Measurements from ENCODE around the gene KRTAP20-2.

Gene KRTAP20-2

GRCh38 chr21:30634906-30635305 lies at the start of gene KRTAP20-2:
TSS of gene KRTAP20-2 (plus strand) at chr21:30635206. CDS start at chr21:30635264, 58 bp downstream.
- DNase-seq, result no peak

- DNase-seq, result no peak
Observed at GRCh38 chr21:30590297-30590696, 44.7 kb upstream of the KRTAP20-2 start, which contains the start of gene KRTAP22-2. TSS of gene KRTAP22-2 (minus strand) at chr21:30590397.

- DNase-seq, result no peak
Observed at GRCh38 chr21:30592140-30592539, 42.9 kb upstream of the KRTAP20-2 start, which contains the start of gene KRTAP6-3. TSS of gene KRTAP6-3 (plus strand) at chr21:30592440. CDS start at chr21:30592446, 6 bp downstream.

DNA sequence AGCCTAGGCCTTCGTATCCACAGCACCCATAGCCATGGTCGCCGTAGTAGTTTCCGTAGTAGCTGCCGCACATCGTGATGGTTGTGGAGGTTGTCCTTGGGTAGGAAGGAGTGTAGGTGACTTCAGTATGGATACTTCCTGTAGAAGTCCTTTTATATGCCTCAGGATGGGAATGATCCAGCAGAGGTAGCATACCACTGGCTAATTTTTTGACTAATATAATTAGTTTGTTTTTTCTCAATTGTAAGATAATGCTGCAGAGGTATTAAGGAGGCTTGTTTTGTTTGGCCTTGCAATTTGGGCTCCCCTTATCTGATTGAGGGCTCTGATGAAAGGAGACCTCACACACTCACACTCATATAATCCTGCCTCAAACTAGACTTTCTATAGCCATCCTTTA lies 36.2 kb upstream of the KRTAP20-2 start, which contains the start of gene KRTAP6-2:
TSS of gene KRTAP6-2 (minus strand) at position 101 of the 400 bp plus-strand sequence. CDS start at position 73, 28 bp downstream.
- no peak for DNase-seq

DNA sequence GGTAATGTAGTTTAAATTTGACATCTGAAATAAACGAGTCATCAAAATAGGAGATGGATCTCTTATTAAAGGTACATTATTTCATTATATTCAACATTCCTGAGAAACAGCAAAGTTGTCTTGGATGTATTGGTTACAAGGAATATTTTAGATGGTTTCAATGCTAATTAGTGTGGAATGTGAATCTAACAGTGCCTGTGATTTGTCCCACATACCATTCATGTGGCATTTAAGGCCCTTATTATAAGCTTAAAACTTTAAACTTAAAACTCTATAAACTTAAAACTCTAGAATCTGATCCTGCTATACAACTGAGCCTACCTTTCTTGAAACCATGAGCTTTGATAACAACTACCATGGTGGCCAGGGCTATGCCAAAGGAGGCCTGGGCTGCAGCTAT lies 34.2 kb upstream of the KRTAP20-2 start, which contains the start of gene KRTAP22-1:
TSS of gene KRTAP22-1 (plus strand) at position 301 of the 400 bp plus-strand sequence.
- DNase-seq, result no peak

DNA sequence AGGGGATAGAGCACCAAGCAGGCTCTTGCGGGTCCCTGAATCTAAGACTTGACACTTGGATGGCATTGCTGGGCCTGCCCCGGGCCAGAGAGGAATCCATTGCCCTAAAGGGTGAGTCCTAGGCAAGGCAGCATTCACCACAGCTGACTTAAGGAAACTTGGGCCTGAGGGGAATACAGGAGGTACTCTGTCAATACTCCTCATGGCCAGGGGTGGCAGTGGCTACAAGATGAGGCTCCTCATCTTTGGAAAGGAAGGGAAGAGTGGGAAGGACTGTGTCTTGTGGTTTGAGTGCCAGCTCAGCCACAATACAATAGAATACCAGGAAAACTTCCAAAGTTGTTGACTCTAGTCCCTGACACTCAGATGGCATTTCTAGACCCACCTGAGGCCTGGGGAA lies 29.0 kb upstream of the KRTAP20-2 start:
- no peak for DNase-seq

- DNase-seq, result no peak
Observed at GRCh38 chr21:30612132-30612531, 22.9 kb upstream of the KRTAP20-2 start.

GRCh38 chr21:30613836-30614235 lies 21.2 kb upstream of the KRTAP20-2 start, which contains the start of gene KRTAP6-1:
TSS of gene KRTAP6-1 (minus strand) at chr21:30613930. CDS start at chr21:30613904, 26 bp downstream.
- no peak for DNase-seq

GRCh38 chr21:30615199-30615598 lies 19.8 kb upstream of the KRTAP20-2 start:
- no peak for DNase-seq

DNA sequence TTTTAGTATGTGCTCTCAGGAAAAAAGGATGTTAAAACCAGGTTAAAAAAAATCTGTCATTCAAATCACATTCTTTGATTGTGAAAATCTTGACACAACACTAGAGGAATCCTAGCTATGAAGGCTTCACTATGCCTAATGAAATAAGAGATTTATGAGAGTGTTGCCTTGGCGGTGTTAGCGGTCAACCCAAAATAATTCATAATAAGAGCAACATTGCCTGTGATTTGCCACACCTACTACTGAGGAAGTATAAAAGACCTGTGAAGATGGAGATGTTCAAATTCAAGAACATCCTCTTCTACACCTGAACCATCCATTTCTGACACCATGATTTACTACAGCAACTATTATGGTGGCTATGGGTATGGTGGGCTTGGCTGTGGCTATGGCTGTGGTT lies 18.9 kb upstream of the KRTAP20-2 start, which contains the start of gene KRTAP20-1:
TSS of gene KRTAP20-1 (plus strand) at position 301 of the 400 bp plus-strand sequence. CDS start at position 331, 30 bp downstream.
- no peak for DNase-seq

DNA sequence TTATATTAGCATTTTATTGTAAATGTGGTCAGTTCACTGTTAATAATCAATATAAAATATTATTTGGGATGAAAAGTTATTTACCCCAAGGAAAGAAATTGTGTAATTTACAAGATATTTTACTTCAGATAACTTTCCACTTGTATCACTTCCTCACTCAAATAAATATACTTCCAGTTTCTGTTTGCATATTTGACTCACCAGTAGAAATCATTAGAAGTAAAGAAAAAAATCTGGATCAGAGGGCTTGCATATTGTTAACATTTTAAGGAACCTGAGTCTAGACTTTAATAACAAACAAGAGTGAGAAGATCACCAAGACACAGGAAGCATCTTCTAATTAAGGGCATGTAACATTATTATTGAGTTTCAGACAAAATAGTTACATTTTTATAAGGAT lies 14.9 kb upstream of the KRTAP20-2 start:
- no peak for DNase-seq

- no peak for DNase-seq
Observed at GRCh38 chr21:30620522-30620921, 14.5 kb upstream of the KRTAP20-2 start, which contains the start of gene KRTAP20-4. TSS of gene KRTAP20-4 (plus strand) at chr21:30620627.

- DNase-seq, result no peak
Observed at GRCh38 chr21:30623362-30623761, 11.6 kb upstream of the KRTAP20-2 start.

- no peak for DNase-seq
Observed at GRCh38 chr21:30625449-30626165, 9.4 kb upstream of the KRTAP20-2 start.

GRCh38 chr21:30628109-30628508 lies 6.9 kb upstream of the KRTAP20-2 start:
- DNase-seq, result no peak

DNA sequence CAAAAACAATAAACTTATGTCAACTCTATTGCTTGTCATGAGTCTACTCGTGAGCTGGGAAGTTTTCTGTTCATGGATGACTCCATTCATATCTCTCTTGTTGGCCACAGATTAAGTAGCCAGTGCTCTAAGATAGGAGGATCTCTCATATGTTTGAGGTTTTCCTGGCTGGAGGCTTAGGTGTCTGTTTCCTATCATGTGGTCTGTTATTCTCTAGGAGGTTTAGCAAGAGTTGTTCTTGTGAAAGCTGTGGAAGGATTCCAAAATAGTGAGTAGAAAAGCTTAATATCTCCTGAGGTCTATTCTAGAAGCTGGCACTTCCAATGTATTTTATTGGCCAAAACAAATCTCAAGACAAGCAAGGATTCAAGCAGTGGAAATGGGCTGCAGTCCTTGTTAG lies 5.8 kb upstream of the KRTAP20-2 start:
- DNase-seq, result no peak

DNA sequence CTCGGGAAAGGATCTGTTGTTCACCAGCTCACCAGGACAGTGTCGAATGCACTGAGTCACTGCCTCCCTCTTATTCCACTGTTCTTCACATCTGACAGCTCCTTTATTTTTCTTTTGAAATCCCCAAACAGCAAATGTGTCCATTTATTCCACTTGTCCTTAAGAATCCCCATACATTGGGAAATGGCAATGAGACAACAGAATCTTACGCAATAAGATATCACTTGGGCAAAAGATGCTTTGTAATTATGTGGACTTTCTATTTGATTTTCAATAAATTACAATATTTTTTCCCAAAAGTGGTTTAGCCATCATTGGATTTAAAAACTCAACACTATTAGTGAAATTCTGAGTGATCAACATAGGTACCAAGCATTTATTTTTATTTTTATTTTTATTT lies 3.7 kb downstream of the KRTAP20-2 start:
- no peak for DNase-seq

DNA sequence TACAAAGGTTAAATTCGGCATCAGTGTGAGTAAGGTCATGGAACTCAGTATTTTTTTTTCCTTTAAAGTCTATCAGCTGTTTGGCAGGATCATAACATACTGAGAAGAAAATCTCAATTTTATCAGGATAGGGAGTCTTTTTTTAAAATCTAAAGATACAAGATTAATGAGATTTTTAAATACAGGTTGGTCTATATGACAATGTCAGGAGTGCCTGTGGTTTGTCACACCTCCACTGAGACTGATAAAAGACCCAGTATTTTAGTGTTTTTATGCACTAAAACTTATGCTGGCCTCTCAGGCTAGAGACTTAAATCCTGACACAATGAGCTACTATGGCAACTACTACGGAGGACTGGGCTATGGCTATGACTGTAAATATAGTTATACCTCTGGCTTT lies 7.6 kb downstream of the KRTAP20-2 start, which contains the start of gene KRTAP20-3:
TSS of gene KRTAP20-3 (plus strand) at position 301 of the 400 bp plus-strand sequence.
- no peak for DNase-seq

- no peak for DNase-seq
Observed at GRCh38 chr21:30646904-30647414, 12.0 kb downstream of the KRTAP20-2 start.

GRCh38 chr21:30652891-30653290 lies 17.9 kb downstream of the KRTAP20-2 start:
- DNase-seq, result no peak

- DNase-seq, result no peak
Observed at GRCh38 chr21:30668776-30669175, 33.8 kb downstream of the KRTAP20-2 start.

DNA sequence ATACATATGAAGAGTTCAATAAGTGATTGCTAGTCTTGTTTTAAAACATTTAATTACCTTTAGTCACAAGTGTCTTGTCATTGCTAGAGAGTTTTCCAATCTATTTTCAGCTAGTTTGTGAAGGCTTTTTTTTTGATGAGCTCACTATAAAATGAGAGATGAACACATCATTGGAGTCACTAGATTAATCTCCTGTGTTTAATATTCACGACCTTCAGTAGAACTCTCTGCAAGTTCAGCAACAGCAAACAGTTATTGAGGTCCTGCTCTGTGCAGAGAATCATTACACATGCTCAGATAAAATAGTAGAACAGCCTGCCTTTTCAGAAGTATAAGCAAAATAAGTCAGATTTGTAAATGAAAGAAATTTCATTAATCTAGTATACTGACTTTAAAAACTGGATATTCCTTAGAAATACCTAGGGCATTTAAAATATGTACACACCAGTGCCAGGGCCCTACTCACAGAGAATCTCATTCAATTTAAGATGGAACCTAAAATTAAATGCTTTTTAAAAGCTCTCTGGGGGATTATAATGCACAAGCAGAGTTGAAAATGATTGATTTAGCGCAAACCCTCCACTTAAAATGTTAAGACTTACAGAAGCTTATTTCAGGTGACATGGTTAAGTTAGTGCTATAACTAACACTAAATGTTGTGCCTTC lies 38.1 kb downstream of the KRTAP20-2 start:
- no peak for DNase-seq

- no peak for DNase-seq
Observed at GRCh38 chr21:30674312-30674711, 39.3 kb downstream of the KRTAP20-2 start.
